Fibroblast of pulmonary artery (primary cell): ENCODE data around the gene POLE.

ENCODE experiments used
- DNase-seq: peaks from one replicate; pipeline ENCODE4 v3.0.0-alpha.2; 2010; ENCODE audit warnings: low read depth
- H3K4me3 ChIP-seq: replicated peaks from 2 replicates; pipeline ENCODE4 v1.5.1; 2011; ENCODE audit warnings: low read depth, mild to moderate bottlenecking, control low read depth, low read length, moderate library complexity
- CTCF ChIP-seq: IDR thresholded peaks from 2 replicates; pipeline ENCODE4 v1.5.1; 2011; ENCODE audit warnings: mild to moderate bottlenecking, control low read depth, low read length, inconsistent platforms; ENCODE audit errors: missing control alignments

The POLE gene

GRCh38 chr12:132611620-132612019, 75.5 kb downstream of the POLE start:
- no peak overlapping the region for H3K4me3 ChIP-seq
- no peak for DNase-seq
- TF ChIP-seq CTCF, result no peak

GRCh38 chr12:132610866-132611602, 76.1 kb downstream of the POLE start:
- H3K4me3 ChIP-seq, result no peak overlapping the region
- no peak for TF ChIP-seq CTCF
- no peak for DNase-seq

GRCh38 chr12:132610051-132610759, 76.9 kb downstream of the POLE start, which contains the start of gene LRCOL1:
Gene LRCOL1, minus strand, starts transcription at chr12:132610582. Its CDS starts 4,331 bp downstream, at chr12:132606251.
- TF ChIP-seq CTCF, result no peak
- DNase-seq, result peak; percentile 76
- H3K4me3 ChIP-seq, result peak within 1 kb of the TSS; percentile 17

- no peak for DNase-seq
- H3K4me3 ChIP-seq, result no peak overlapping the region
- no peak for TF ChIP-seq CTCF
Observed at GRCh38 chr12:132608231-132609171, 78.6 kb downstream of the POLE start.

GRCh38 chr12:132606927-132607326, 80.2 kb downstream of the POLE start:
- no peak for DNase-seq
- no peak overlapping the region for H3K4me3 ChIP-seq
- no peak for TF ChIP-seq CTCF

GRCh38 chr12:132606466-132606865, 80.7 kb downstream of the POLE start:
- DNase-seq, result no peak
- TF ChIP-seq CTCF, result no peak
- no peak overlapping the region for H3K4me3 ChIP-seq
